ENCODE measurements around the gene FAM117A.
"Not testable (repeated sequence)": the region's sequence is repeated elsewhere in the genome, so short reads cannot be mapped to it uniquely, and the experiment has no call there.

The FAM117A gene

DNA sequence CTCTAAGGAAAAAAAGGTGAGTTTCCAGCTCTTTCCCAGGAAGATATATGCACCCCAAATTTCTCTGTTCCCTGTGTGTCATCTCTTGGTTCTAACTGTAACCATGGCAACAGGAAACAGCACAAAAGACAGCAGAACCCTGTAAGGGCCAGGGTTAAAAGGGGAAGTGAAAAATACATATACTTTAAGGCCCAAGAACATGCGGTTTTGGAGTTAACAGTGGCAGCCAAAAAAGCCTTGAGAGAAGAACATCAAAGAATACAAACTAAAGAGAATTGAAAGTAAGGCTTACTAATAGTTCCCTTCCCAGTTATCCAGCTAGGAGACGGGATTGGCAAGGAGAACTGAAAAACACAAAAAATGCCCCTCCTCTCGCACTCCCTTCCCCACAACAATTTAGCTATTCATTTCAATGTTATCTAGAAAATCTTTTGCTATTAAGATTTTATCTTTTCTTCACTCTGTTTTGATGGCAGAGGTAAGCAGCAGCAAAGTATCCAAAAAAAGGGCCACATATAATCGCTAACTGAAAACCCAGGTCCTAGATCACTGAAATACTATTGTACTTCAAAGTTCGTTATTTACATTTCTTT lies 87.6 kb downstream of the FAM117A start:
- DNase-seq: peak in 5 of 6 experiments; percentile 10 to 78 (median 71)

DNA sequence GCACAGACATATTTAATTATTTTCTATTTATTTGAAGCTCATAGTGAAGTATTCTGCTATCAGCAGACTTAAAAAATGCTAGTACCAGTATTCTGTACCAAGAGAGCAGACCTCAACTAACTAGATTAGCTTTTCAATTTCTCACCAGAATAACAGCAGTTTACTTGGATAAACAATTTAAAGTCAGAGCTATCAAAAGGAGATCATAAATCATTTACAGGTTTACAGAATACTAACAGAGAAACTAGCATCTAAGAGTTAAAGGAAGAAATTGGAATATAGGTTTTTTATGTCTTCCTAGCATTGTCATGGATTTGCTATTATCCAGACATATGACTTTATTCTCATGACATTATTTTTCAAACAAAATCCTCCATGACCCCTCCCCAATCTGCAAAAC lies 89.4 kb downstream of the FAM117A start:
- no peak for DNase-seq

DNA sequence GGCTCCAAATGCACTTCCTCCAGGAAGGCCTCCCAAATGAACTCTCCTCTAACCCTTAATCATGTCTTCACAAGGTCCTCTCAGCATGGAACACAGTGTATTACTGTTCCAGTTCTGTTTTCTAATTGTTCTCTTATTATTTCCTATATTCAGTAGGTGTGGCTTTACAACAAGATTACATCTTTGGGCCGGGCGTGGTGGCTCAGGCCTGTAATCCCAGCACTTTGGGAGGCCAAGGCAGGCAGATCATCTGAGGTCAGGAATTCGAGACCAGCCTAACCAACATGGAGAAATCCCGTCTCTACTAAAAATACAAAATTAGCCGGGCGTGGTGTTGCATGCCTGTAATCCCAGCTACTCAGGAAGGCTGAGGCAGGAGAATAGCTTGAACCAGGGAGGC lies 90.3 kb downstream of the FAM117A start:
- not testable (repeated sequence) for DNase-seq

DNA sequence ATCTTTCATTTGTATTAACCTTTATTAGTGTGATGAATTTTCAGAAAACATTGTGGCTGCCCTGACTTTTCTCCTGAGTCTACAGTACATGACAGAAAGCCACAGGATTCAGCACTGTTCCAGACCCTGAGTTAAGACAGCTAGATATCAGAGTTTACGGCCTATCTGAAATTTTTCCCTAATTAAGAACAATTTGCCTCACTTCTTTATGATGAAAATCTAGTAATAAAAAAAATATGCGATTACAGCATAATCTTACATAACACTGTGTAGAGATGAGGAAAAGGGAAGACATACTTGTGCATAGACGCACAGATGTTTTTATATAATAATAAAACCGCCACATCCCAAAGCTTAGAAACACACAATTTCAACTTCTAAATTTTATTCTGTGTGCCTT lies 93.3 kb downstream of the FAM117A start:
- DNase-seq: no peak

DNA sequence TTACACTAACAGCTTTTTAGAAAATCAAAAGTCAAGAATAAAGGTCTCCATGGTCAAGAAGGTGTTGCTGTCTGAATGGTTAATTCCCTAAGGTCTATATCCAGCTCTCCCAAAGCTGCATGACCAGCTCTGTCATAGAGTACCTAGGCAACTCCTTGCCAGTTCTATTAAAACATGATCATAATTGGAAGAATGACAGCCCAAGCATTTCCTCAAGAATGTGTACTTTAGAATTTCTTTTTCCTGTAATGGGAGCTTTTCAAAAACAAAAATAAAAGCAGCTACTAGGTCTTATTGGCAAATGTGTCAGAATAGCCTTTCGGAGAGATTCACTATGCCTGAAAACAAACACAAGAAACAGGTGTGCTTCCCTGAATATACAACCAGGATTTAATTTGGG lies 93.9 kb downstream of the FAM117A start:
- no peak for DNase-seq

DNA sequence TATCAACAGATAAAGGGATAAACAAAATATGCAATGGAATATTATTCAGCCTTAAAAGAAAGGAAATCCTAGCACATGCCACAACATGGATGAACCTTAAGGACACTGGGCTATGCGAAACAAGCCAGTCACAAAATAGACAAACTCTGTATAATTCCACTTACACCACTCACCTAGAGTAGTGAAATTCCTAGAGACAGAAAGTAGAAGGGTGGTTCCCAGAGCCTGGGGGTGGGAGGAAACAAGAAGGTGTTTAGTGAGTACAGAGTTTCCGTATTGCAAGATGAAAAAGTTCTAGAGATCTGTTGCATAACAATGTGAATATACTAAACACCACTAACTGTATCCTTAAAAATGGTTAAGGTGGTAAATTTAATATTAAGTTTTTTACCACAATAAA lies 96.1 kb downstream of the FAM117A start:
- DNase-seq: no peak

DNA sequence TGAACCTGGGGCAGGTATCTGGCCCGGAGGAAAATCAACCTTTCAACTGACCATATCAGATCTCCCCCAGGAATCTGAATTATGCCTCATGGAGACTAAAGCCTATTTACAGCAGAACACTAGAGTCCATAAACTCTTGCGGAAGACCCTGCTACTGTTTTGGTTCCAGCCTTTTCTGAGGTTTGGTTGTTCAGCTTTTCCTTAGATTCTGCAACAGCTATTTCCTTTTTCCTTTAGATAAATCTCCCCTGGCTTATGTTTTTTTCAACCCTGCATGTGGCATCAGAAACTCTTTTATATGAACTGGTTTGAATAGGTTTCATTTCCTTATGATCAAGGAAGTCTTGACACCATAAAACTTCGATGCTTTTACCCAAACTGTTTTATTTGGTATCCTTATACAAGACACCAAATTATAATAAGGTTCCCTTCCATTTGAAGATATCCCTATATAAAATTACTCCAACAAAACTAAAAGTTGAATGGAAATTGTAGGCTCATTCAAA lies 99.2 kb downstream of the FAM117A start:
- no peak for DNase-seq

All from stimulated activated naive CD4-positive, alpha-beta T cell (primary cell).